NCI-H69 (cell line): ENCODE measurements around the gene PRUNE2.
"Not testable (repeated sequence)": the region's sequence is repeated elsewhere in the genome, so short reads cannot be mapped to it uniquely, and the experiment has no call there.

ENCODE experiments used
- DNase-seq: peaks from one replicate; lab custom pipeline; 2025; lab: John Stamatoyannopoulos, UW

PRUNE2 gene

GRCh38 chr9:76603931-76604570, 301.9 kb downstream of the PRUNE2 start:
- DNase-seq = no peak

GRCh38 chr9:76603448-76603895, 302.4 kb downstream of the PRUNE2 start:
- peak; percentile 55 for DNase-seq

- DNase-seq = peak; percentile 87
These were observed 303.7 kb downstream of the PRUNE2 start for GRCh38 chr9:76602199-76602598.

- peak; percentile 87 for DNase-seq
These were observed 305.8 kb downstream of the PRUNE2 start for GRCh38 chr9:76600007-76600615.

- no peak for DNase-seq
These were observed 306.9 kb downstream of the PRUNE2 start for GRCh38 chr9:76598981-76599380.

GRCh38 chr9:76595645-76596044, 310.3 kb downstream of the PRUNE2 start:
- no peak for DNase-seq

GRCh38 chr9:76594764-76595424, 311.0 kb downstream of the PRUNE2 start:
- DNase-seq = no peak

- DNase-seq = not testable (repeated sequence)
These were observed 311.8 kb downstream of the PRUNE2 start for GRCh38 chr9:76593961-76594735.

- no peak for DNase-seq
These were observed 313.0 kb downstream of the PRUNE2 start for GRCh38 chr9:76592974-76593347.

- DNase-seq = no peak
These were observed 313.6 kb downstream of the PRUNE2 start for GRCh38 chr9:76592091-76592973.

GRCh38 chr9:76591256-76591950, 314.5 kb downstream of the PRUNE2 start:
- DNase-seq = no peak

- no peak for DNase-seq
These were observed 317.6 kb downstream of the PRUNE2 start for GRCh38 chr9:76588316-76588715.

- peak; percentile 94 for DNase-seq
These were observed 319.3 kb downstream of the PRUNE2 start for GRCh38 chr9:76586390-76587314.

GRCh38 chr9:76585487-76586389, 320.2 kb downstream of the PRUNE2 start:
- DNase-seq = peak; percentile 91

- DNase-seq = no peak
These were observed 322.7 kb downstream of the PRUNE2 start for GRCh38 chr9:76583256-76583655.

- DNase-seq = peak; percentile 38
These were observed 324.2 kb downstream of the PRUNE2 start for GRCh38 chr9:76581731-76582130.

- no peak for DNase-seq
These were observed 325.1 kb downstream of the PRUNE2 start for GRCh38 chr9:76580820-76581219.

- DNase-seq = peak; percentile 30
These were observed 325.7 kb downstream of the PRUNE2 start for GRCh38 chr9:76580188-76580587.

- no peak for DNase-seq
These were observed 329.6 kb downstream of the PRUNE2 start for GRCh38 chr9:76576344-76576743.
